K562 (cell line): ENCODE data around the gene ABHD8. TPM values are rescaled to one million over a fixed set of nuclear protein-coding genes. Genes with fewer than 3 reads are reported as not detected.

ENCODE experiments used
- ATF7 ChIP-seq: fragments of 450-650 bp; IDR thresholded peaks from 2 replicates; pipeline ENCODE4 v1.7.1; 2014; ENCODE audit warnings: mild to moderate bottlenecking, moderate library complexity
- DACH1 ChIP-seq: fragments of 450-650 bp; IDR thresholded peaks from 2 replicates; pipeline ENCODE4 v1.6.1; 2018; ENCODE audit not compliant: partially characterized antibody
- KAT7 ChIP-seq: sonication (generic); formaldehyde crosslinking; IDR thresholded peaks from 2 replicates; pipeline ENCODE4 v1.8.0; 2022; ENCODE audit warnings: missing genetic modification reagents, mild to moderate bottlenecking, borderline replicate concordance
- MBD2 ChIP-seq: sonication (generic); IDR thresholded peaks from 2 replicates; pipeline ENCODE4 v1.6.1; 2016; ENCODE audit warnings: low read depth, borderline replicate concordance
- PURB ChIP-seq: sonication (generic); formaldehyde crosslinking; IDR thresholded peaks from 2 replicates; pipeline ENCODE4 v1.9.0; 2021; ENCODE audit warnings: low read depth, mild to moderate bottlenecking, missing genetic modification reagents
- RBM14 ChIP-seq: fragments of 200-400 bp; formaldehyde crosslinking; IDR thresholded peaks from 2 replicates; pipeline ENCODE4 v1.6.1; 2018; ENCODE audit warnings: low read depth, mild to moderate bottlenecking, low read length, moderate library complexity, borderline replicate concordance; ENCODE audit not compliant: insufficient read depth
- RNF2 ChIP-seq: sonication (generic); IDR thresholded peaks from 2 replicates; pipeline ENCODE4 v1.6.1; 2016
- TAL1 ChIP-seq: fragments of 450-650 bp; IDR thresholded peaks from 2 replicates; pipeline ENCODE4 v1.6.1; 2016; ENCODE audit warnings: mild to moderate bottlenecking
- TCF7 ChIP-seq: sonication (generic); IDR thresholded peaks from 2 replicates; pipeline ENCODE4 v1.6.1; 2016; ENCODE audit warnings: antibody characterized with exemption, borderline replicate concordance
- USF2 ChIP-seq: sonication (generic); formaldehyde crosslinking; IDR thresholded peaks from 2 replicates; pipeline ENCODE4 v1.5.0; 2020; ENCODE audit warnings: missing genetic modification reagents
- ZNF449 ChIP-seq: fragments of 250-450 bp; sonication (Bioruptor Pico); IDR thresholded peaks from 2 replicates; pipeline ENCODE4 v1.8.0; 2022; ENCODE audit warnings: moderate library complexity, mild to moderate bottlenecking, inconsistent platforms
- polyA plus RNA-seq, 8 experiments: library from polyadenylated mRNA; depleted of rRNA in 4 of 8; stranded (reverse) in 5 of 8; unstranded in 3 of 8; fragments of >200 nt; fragmentation: Nextera tagmentation in 2 of 8; fragmentation: Illumina TruSeq in 1 of 8; extraction: Ambion mirVana in 2 of 8; extraction: Trizol in 1 of 8; gene quantifications; 2 replicates each; pipeline versions ENCODE4 v1.2.1 to v1.2.3, GENCODE V29; 2011 to 2014; ENCODE audit warnings: inconsistent platforms in 1 of 8, missing spikeins in 1 of 8
- total RNA-seq, 7 experiments: library from RNA; depleted of rRNA in 6 of 7; stranded (reverse); fragments of >200 nt in 6 of 7; fragmentation: Illumina TruSeq in 2 of 7; extraction: Trizol in 2 of 7; gene quantifications; 2 replicates each; pipeline versions ENCODE4 v1.2.1 to v1.2.3, GENCODE V29; 2011 to 2021; ENCODE audit warnings: low replicate concordance in 1 of 7
- TF ChIP-seq, protein P1 (sequence below): fragments of 200-400 bp; formaldehyde crosslinking; IDR thresholded peaks from 2 replicates; pipeline ENCODE4 v1.6.1; 2017; ENCODE audit warnings: mild to moderate bottlenecking, low read depth, low read length, moderate library complexity
- TF ChIP-seq, protein P2 (sequence below), 2 experiments: fragments of 150-350 bp in 1 of 2; IDR thresholded peaks; 2 replicates each; pipeline ENCODE4 v1.6.1; 2012 to 2016; ENCODE audit warnings: low read depth in 2 of 2, low read length in 2 of 2, mild to moderate bottlenecking in 1 of 2, moderate library complexity in 1 of 2
- TF ChIP-seq, protein P3 (sequence below), 2 experiments: fragments of 450-650 bp; IDR thresholded peaks; 2 replicates each; pipeline ENCODE4 v1.6.1; 2018; ENCODE audit warnings: mild to moderate bottlenecking in 2 of 2, low read depth in 1 of 2; ENCODE audit not compliant: partially characterized antibody in 2 of 2

The ABHD8 gene
- total and polyA plus RNA-seq, 9 of the 15 experiments (the other 6 are each of a cell fraction or from before 2014, with no cell fraction given), result 0.04 to 6.6 (median 2.0) TPM; not detected in 1

DNA sequence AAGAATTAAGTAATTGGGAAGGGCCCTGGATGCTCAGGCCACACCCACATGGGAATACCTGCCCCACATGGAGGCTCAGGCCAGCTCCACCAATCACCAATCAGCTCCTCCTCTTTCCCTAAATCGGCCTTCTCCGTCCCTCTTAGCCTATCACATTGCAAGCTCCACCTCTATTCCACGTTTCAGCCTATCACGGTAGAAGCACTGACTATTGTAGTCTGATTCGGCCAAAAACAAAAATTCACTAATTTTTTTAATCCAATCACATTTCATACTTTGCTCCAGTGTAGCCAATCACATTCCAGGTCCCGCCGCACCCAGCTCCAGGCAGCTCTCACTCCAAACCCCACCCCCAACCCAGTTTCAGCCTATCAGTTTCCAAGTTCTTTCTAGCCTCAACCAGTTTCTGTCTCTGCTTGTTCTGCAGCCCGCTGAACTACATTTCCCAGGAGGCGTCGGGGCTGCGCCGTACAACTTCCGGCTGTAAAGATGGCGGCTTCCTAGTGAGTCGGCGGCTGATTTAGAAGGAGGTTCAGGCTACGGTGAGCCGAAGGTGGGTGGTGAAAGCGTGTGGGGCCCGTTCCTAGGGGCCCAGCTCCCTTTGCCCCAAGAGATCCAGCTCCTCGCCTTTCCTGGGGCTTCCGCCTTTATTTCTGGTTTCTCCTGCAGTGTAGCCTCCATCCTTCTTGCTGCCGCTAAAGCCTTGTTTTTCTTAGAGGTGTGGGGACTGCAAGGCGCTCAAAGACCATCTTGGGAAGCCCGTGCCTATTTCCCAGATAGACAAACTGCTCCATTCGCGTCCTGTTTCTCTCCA, 36.0 kb downstream of the ABHD8 start, which contains the start of gene BABAM1 (continued):
- no peak for TF ChIP-seq USF2 (CRISPR knock-in tag)
- no peak for TF ChIP-seq TCF7
- TF ChIP-seq MBD2, result peak; percentile 98
- TF ChIP-seq, protein P1, sequence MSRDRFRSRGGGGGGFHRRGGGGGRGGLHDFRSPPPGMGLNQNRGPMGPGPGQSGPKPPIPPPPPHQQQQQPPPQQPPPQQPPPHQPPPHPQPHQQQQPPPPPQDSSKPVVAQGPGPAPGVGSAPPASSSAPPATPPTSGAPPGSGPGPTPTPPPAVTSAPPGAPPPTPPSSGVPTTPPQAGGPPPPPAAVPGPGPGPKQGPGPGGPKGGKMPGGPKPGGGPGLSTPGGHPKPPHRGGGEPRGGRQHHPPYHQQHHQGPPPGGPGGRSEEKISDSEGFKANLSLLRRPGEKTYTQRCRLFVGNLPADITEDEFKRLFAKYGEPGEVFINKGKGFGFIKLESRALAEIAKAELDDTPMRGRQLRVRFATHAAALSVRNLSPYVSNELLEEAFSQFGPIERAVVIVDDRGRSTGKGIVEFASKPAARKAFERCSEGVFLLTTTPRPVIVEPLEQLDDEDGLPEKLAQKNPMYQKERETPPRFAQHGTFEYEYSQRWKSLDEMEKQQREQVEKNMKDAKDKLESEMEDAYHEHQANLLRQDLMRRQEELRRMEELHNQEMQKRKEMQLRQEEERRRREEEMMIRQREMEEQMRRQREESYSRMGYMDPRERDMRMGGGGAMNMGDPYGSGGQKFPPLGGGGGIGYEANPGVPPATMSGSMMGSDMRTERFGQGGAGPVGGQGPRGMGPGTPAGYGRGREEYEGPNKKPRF, result no peak
- TF ChIP-seq PURB (CRISPR knock-in tag), result no peak
- no peak for TF ChIP-seq TAL1
- TF ChIP-seq KAT7 (CRISPR knock-in tag), result no peak
- peak; percentile 68; the same call in 1 of the 2 replicates for TF ChIP-seq ATF7
- TF ChIP-seq RBM14, result no peak
- no peak for TF ChIP-seq RNF2
- TF ChIP-seq DACH1, result no peak
- TF ChIP-seq, protein P2, sequence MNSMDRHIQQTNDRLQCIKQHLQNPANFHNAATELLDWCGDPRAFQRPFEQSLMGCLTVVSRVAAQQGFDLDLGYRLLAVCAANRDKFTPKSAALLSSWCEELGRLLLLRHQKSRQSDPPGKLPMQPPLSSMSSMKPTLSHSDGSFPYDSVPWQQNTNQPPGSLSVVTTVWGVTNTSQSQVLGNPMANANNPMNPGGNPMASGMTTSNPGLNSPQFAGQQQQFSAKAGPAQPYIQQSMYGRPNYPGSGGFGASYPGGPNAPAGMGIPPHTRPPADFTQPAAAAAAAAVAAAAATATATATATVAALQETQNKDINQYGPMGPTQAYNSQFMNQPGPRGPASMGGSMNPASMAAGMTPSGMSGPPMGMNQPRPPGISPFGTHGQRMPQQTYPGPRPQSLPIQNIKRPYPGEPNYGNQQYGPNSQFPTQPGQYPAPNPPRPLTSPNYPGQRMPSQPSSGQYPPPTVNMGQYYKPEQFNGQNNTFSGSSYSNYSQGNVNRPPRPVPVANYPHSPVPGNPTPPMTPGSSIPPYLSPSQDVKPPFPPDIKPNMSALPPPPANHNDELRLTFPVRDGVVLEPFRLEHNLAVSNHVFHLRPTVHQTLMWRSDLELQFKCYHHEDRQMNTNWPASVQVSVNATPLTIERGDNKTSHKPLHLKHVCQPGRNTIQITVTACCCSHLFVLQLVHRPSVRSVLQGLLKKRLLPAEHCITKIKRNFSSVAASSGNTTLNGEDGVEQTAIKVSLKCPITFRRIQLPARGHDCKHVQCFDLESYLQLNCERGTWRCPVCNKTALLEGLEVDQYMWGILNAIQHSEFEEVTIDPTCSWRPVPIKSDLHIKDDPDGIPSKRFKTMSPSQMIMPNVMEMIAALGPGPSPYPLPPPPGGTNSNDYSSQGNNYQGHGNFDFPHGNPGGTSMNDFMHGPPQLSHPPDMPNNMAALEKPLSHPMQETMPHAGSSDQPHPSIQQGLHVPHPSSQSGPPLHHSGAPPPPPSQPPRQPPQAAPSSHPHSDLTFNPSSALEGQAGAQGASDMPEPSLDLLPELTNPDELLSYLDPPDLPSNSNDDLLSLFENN (IDR thresholded peaks at IDR 0.05; ENCODE audit: low read depth in 2 of 2, low read length in 2 of 2), result 0 out of 4 replicates have a peak, but pooled peaks of 1 of the 2 experiments have one; percentile 12
- TF ChIP-seq ZNF449 (CRISPR knock-in tag), result peak; percentile 89; the same call in 1 of the 2 replicates
- TF ChIP-seq, protein P3, sequence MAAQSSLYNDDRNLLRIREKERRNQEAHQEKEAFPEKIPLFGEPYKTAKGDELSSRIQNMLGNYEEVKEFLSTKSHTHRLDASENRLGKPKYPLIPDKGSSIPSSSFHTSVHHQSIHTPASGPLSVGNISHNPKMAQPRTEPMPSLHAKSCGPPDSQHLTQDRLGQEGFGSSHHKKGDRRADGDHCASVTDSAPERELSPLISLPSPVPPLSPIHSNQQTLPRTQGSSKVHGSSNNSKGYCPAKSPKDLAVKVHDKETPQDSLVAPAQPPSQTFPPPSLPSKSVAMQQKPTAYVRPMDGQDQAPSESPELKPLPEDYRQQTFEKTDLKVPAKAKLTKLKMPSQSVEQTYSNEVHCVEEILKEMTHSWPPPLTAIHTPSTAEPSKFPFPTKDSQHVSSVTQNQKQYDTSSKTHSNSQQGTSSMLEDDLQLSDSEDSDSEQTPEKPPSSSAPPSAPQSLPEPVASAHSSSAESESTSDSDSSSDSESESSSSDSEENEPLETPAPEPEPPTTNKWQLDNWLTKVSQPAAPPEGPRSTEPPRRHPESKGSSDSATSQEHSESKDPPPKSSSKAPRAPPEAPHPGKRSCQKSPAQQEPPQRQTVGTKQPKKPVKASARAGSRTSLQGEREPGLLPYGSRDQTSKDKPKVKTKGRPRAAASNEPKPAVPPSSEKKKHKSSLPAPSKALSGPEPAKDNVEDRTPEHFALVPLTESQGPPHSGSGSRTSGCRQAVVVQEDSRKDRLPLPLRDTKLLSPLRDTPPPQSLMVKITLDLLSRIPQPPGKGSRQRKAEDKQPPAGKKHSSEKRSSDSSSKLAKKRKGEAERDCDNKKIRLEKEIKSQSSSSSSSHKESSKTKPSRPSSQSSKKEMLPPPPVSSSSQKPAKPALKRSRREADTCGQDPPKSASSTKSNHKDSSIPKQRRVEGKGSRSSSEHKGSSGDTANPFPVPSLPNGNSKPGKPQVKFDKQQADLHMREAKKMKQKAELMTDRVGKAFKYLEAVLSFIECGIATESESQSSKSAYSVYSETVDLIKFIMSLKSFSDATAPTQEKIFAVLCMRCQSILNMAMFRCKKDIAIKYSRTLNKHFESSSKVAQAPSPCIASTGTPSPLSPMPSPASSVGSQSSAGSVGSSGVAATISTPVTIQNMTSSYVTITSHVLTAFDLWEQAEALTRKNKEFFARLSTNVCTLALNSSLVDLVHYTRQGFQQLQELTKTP (IDR thresholded peaks at IDR 0.05; ENCODE audit: low read depth in 1 of 2, partially characterized antibody in 2 of 2), result peak; percentile 78 to 88
